MV-4-11 (cell line): ENCODE results near the gene FTSJ1.
"Not testable (repeated sequence)": the region's sequence is repeated elsewhere in the genome, so short reads cannot be mapped to it uniquely, and the experiment has no call there.

Experiments
- DNase-seq: peaks from one replicate; lab custom pipeline; 2025; lab: John Stamatoyannopoulos, UW

Gene FTSJ1

DNA sequence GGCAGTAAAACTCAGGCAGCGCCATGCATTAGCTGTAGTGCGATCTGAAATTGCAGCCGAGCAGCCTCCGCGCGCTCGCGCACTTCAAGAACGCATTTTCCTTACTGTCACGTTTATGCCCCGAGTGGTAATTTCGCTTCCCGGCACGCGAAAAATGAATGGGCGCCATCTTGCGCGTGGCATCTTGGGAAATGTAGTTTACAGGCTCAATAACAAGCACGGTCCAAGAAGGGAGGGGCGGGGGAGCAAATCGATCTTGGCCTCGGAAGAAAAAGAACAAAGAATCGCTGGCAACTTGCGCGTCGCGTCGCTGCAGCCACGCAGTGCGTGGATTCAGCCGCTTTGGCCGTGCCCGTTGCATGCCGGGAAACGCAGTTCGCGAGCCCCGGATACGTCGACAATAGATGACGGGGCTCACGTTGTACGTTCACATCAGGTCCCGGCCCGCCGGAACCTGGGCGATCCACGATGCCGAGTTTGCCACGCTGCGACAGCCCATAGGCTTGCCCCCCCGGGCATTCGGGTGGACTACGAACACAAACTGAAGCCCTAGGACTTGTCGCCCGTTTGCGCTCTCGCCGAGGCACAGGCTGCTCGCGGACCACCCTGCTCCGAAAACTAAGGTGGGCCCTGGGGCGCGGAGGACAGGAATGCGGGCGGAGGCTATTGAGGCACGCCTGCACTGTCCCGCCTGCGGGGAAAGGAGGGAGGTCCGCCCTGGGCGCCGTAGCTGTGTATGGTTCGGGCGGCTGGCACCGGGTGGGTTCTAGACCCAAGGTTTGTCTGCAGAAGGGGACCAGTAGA lies at the start of gene FTSJ1:
Gene FTSJ1, plus strand, starts transcription at position 426 of the 804 bp plus-strand sequence. CDS start 1,849 bp downstream, outside the sequence.
- DNase-seq: peak; percentile 92

- DNase-seq: not testable (repeated sequence)
Observed at GRCh38 chrX:48427027-48427716, 48.8 kb upstream of the FTSJ1 start.

DNA sequence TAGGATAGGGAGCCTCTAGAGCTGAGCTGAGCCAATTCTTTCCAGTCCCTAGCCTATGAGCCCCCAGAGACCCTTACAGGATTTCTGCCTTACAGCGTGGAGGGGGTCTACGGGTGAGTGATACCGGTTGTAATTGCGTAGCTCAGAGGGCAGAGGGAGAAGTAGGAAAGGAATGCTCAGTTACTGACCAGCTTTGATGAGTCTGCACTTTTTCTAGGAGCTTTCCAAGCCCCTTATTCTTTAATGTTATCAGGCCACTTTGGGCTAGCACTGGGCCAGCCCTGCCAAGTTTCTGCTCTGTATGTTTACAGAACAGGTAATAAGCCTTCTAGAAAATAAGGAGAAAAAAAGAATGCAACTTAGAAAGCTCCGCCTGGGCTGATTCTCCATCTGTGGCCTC lies 46.4 kb upstream of the FTSJ1 start:
- DNase-seq: not testable (repeated sequence)

GRCh38 chrX:48430166-48430565 lies 45.8 kb upstream of the FTSJ1 start:
- DNase-seq: not testable (repeated sequence)

GRCh38 chrX:48433713-48434112 lies 42.3 kb upstream of the FTSJ1 start:
- DNase-seq: not testable (repeated sequence)

DNA sequence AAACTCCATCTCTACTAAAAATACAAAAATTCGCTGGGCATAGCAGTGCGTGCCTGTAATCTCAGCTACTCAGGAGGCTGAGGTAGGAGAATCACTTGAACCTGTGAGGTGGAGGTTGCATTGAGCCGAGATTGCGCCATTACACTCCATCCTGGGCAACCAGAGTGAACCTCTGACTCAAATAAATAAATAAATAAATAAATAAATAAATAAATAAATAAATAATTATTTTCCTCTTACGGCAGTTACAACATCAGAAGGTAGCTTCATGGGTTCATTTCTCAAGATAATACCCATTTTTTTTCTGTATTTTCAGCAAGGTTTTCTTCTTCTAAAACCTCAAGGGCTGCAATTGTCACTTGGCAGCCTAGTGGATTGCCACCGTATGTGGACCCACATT lies 28.8 kb upstream of the FTSJ1 start:
- not testable (repeated sequence) for DNase-seq

DNA sequence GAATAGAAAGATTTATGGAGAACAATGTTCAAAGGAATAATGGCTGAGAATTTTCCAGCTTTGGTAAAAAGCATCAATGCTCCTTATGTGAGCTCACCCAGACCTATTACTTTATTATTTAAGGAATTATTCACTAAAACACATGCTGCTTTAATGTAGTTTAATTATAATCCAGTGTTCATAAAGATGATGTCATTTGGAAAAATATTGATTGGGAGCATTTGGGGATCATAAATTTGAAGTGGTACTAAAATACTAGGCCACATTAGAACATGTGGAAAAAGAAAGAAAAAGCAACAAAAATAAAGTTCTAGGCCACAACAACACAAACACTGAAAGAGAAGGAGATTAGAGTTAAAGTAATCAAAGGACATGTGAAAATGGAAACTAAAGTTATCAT lies 25.9 kb upstream of the FTSJ1 start:
- no peak for DNase-seq

GRCh38 chrX:48451708-48452107 lies 24.3 kb upstream of the FTSJ1 start:
- DNase-seq: no peak

DNA sequence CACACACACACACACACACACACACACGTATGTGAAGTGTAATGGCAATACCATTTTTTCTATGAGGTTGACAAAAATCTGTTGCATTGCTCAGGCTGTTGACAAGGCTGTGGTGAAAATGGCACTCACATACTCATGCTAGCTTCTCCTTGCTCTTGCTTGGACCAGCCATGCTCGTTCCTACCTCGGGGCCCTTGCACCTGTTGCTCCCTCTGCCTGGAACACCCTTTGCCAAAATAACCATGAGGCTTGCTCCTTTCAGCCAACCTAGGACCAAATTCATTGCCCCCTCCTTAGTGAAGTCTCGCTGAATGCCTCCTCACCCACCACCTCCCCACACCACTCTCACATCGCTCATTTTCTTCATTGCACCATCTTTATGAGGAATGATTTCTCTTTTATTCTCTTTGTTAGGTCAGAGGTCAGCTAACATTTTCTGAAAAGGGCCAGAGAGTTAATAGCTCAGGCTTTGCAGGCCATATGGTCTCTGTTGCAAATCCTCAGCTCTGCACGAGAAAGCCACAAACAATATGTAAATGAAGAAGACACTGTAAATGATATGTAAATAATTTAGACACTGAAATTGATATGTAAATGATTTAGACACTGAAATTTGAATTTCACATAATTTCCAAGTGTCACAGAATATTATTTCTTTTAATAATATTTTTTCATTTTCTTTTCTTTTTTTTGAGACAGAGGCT lies 19.2 kb upstream of the FTSJ1 start:
- DNase-seq: no peak

DNA sequence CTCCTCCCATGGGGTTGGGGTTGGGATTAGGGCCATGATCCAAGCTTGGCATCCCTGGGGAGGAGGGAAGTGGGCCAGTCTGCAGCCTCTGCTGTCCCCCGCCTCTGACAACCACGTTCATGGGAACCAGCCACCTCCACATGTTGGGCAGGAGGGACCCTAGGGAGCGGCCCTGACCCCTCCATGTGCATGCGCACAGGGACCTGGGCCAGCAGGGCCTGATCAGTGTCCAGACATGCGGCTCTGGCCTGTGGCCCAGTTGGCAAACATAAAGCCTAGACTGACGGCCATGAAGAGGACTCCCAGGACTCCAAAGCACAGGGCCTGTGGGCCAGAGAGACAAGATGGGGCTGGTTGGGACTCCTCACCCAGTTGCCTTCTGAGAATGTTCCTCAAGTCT lies 17.3 kb upstream of the FTSJ1 start:
- no peak for DNase-seq

- no peak for DNase-seq
Observed at GRCh38 chrX:48459483-48459882, 16.5 kb upstream of the FTSJ1 start.

DNA sequence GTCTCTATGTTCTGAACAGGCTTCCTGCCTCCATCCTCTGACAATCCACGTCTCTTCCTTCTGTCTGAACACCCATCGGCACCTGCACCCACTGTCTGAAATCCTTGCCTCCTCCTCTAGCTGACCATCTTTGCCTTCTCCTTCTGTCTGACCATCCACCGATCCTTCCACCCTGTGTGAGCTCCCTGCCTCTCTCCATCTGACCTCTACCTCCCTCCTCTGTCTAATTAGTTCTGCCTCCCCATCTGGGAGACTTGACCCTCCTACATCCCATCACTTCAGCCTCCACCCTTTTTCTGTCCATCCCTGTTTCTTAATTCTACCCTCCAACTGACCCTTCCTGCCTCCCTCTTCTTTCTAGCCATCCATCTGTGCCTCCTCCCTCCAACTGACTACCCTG lies 16.0 kb upstream of the FTSJ1 start:
- no peak for DNase-seq

GRCh38 chrX:48460606-48461005 lies 15.4 kb upstream of the FTSJ1 start:
- DNase-seq: no peak

DNA sequence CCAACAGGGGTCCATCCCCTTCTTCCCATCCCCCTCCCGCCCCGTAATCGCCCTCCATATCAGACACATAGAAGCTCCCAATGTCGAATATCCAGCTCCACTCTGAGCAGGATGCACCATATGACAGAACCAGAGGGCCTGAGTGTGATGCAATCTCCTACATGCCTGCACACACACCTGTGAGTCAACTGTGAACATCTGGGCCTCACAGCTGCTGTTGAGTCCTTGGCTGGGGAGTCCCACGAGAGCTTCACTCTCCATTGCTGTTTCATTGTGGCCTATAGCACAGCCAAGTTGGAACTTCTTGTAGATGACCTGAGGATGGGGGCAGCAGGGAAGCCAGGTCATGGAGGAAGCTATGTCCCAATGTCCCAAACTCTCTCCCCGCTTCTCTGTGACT lies 14.2 kb upstream of the FTSJ1 start:
- DNase-seq: no peak

GRCh38 chrX:48465336-48465933 lies 10.6 kb upstream of the FTSJ1 start:
- no peak for DNase-seq

DNA sequence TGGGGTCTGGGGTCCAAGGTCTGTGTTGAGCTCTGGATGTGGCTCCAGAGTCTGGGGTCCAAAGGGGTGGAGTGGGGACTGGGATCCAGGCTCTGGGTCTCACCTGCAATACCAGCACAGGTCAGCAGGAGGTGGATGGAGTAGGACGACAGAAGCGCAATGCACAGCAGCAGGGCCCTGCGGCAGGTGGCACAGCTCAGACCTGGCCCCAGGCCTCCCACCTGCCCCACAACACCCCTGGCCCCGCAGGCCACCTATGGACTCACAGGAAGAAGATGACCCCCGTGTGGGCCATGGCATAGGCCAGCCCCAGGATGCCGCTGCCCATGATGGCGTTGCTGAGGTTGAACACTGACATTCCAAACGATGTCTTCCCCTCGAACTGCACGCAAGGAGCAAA lies 9.3 kb upstream of the FTSJ1 start:
- DNase-seq: no peak

GRCh38 chrX:48467281-48467761 lies 8.7 kb upstream of the FTSJ1 start:
- DNase-seq: no peak

DNA sequence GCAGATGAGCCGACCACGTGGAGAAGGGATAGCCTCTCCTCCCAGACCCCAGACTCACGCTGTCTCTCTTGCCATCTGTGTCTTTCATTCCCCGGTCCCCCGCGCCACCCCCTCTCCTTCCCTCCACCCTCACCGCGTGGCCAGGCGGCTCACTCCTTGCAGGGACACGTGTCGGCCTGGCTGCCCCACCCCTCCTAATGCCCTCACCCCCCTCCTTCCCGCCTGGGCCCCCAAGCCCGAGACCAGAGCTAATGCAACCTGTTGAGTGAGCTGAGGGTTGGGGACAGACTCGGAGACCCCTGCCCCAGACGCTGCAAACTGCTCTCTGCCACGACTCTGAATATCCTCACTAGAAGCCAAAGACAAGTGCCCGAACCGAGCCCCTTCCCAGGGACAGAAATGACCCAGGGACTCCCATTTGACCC lies 7.7 kb upstream of the FTSJ1 start:
- DNase-seq: peak; percentile 2

DNA sequence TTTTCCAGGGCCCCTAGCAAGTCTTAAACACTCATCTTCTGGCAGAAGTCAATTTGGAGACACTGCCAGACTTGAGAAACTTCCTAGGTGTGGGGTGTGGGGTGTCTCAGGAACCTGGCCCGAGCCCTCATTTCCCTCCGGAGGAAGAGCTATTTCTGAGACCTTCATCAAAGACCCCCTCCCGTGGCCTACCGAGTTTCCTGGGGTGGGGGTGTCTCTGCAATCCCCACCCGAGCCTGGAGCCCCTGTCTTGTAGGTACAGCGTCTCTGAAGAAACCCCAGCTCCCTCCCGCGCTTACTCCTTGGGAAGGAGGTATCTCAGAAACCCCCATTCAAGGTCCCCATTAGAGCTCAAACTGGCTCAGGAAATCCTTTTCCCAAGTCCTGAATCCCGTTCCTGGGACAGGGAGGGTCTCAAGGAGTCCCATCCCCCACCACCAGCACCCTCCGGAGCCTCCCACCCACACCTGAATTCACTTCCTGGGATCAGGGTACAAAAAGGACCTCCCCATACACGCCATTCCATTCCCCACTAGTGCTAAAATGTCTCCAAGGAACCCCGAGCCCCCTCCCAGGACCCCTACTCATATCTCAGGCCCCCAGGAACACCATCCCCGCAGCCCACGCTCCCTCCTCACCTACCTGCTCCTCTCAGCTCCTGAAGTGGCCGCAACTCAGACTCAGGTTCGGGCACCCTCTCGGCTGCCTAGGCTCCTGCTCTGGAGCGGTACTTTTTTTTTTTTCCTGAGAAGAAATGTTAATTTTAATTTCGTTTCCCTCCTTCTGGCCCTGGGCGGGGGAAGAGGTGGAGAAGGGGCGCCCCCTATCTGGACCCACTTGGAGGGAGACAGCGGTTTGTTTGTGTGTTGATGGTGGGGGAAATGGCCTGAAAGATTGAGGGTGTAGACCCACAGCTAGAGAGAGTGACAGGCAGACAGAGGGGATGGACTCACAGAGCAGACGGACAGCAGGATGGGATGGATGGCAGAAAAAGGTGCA lies 7.0 kb upstream of the FTSJ1 start:
- DNase-seq: peak; percentile 41

DNA sequence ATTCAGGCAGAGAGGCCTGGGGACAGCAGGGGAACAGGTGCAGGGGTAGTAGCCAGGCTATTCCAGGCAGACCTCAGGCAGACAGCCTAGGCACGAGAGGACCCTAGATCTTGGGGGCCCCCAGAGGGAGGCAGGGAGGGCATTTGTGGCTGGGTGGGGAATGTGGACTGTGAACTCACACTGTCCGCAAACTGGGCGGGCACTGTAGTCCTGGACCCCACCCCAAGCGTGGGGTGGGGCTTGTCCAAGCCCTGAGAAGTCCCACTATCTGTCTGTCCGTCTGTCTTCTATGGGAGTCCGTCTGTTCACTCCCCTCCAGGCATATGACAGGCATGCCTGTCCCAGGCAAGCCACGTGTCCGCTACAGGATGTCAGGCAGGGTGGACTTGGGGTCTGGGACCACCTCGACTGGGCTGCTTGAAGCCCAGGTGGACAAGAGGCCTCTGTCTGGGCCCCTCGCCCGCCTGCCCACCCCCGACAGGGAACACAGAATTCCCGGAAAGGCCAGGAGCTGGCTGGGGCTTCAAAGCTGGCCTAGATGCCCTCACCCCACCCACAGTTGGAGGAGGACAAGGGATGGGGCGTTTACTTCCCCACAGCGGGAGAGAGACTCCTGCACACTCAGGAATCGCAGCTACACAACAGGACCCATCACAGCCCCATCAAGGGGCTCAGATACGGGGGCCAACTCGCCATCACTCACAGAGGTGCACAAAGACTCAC lies 5.7 kb upstream of the FTSJ1 start, which contains the start of gene SLC38A5:
Gene SLC38A5, minus strand, starts transcription at position 151 of the 723 bp plus-strand sequence. CDS start 2,336 bp downstream, outside the sequence.
- DNase-seq: no peak
